ENCODE results near the gene ZNF778.
"Not testable (repeated sequence)": the region's sequence is repeated elsewhere in the genome, so short reads cannot be mapped to it uniquely, and the experiment has no call there.

Gene ZNF778

DNA sequence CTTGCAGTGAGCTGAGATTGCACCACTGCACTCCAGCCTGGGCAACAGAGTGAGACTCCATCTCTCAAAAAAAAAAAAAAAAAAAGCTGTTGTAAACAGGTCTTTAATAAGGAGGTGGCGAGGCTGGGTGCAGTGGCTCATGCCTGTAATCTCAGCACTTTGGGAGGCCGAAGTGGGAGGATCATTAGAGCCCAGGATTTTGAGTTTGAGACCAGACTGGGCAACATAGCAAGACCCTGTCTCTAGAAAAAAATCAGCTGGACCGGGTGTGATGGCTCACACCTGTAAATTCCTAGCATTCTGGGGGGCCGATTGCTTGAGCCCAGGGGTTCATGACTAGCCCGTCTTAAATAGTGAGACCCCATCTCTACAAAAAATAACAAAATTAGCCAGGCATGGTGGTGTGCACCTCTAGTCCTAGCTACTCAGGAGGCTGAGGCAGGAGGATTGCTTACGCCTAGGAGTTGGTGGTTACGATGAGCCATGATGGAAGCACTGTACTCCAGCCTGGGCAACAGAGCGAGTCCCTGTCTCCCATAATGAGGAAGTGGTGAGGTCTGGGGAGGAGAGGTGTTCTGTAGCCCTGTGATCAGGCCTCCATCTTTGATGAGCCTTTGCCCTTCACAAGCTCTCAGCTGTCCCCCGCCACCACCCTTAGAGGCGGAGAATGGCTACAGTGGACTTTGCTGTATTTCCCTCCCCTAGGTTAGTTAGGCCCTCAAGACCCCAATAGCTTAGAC, 36.2 kb downstream of the ZNF778 start:
- DNase-seq (ENCODE audit: low spot score), result no peak

GRCh38 chr16:89256651-89257254, 39.2 kb downstream of the ZNF778 start:
- DNase-seq (ENCODE audit: low spot score), result no peak

DNA sequence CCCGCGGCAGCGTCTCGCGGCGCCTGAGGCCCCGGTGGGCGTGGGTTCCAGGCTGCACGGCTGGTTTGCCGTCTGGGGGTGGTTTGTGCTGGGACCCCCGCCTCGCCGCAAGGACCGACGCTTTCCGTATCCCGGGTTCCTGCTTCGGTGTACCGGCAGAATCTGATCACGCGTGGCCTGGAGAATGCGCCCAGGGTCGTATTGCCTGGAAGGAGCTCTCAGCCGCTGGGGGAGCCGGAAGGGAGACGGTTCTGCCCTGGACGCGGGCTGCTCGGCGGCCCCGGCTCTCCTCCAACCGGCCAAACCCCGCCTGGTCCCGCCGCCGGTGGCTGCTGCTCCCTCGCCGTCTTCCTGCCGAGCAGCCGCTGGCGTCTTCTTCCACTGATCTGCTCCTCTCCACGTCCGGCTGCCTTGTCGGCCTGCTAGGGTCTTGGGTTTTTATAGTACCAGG, 39.8 kb downstream of the ZNF778 start:
- DNase-seq (ENCODE audit: low spot score), result no peak

DNA sequence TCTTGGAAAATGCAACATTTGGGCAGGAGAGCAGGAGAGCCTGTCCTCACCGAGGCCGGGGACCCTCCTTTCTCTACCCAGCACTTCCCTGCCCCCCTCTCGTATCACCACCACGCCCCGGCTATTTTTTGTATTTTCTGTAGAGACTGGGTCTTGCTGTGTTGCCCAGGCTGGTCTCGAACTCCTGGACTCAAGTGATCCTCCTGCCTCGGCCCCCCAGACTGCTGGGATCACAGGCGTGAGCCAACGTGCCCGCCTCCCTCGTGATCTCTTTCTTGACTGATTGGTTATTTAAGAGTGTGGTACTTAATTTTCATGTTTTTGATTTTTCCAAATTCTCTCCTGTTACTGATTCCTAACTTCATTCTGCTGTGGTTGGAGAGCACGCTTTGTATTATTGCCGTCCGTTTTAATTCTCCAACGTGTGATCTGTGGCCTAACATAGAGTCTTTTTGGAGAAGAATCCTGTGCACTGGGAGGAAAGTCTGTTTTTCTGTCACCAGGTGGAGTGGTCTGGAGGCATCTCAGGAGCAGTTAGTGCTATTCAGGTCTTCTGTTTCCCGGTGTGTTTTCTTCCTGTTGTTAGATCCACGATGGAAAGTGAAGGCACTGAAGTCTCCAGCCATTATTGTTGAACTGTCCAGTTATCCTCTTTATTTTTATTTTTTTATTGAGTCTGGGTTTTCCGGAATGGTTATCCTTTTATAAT, 40.4 kb downstream of the ZNF778 start:
- DNase-seq (ENCODE audit: low spot score), result no peak

GRCh38 chr16:89259901-89260300, 42.4 kb downstream of the ZNF778 start:
- DNase-seq (ENCODE audit: low spot score), result not testable (repeated sequence)

- DNase-seq (ENCODE audit: low spot score), result no peak
These were observed 44.4 kb downstream of the ZNF778 start for GRCh38 chr16:89261691-89262563.

DNA sequence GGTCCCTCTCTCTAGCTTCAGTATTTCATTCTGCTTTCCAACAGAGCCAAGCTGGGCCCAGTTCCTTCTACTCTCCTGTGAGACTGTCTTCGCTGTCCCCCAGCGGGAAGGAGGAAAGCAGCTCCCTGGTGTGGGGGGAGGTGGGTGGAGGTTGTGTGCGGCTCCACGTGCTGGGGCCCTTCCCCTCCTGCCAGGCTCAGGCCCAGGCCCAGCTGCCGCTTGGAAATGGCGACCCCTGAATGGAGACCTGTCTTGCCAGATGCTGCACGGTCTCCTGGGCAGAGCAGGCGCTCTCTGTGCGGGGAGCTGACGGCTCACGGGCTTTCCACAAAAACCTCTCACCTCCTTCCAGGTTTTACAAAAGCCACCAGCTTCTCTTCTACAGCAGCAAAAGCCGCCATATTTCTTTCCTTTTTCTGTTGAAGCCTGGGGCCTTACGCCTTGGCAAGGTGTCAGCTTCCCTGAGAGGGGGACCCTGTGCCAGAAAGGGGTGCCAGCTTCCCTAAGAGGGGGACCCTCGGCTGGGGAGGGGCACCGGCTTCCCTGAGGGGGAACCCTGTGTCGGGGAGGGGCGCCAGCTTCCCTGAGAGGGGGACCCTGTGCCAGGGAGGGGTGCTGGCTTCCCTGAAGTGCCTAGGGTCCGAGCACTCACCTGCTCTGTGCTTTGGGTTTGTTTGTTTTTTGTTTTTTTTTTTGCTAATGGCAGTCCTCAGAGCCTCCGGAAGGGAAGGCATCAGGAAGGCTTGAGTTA, 47.5 kb downstream of the ZNF778 start:
- DNase-seq (ENCODE audit: low spot score), result no peak

DNA sequence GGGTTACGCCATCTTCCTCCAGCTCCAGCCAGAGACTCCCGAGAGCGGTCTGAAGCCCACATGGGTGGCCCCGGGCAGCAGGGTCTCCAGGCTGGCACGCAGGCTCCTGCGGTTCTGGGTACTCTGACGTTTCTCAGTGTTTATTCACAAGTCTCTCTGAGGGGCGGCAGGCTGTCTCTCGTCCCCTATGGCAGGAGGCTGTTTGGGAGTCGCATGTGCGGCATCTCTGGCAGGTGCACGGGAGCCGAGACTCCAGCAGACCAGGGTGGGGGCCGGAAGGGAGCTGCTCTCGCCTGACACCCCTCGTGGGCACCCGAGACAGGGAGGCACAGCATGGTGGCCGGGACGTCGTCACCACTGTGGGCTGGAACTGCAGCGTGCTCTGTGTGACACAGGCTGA, 48.1 kb downstream of the ZNF778 start:
- DNase-seq (ENCODE audit: low spot score), result no peak

GRCh38 chr16:89266521-89267134, 49.1 kb downstream of the ZNF778 start:
- no peak for DNase-seq (ENCODE audit: low spot score)

DNA sequence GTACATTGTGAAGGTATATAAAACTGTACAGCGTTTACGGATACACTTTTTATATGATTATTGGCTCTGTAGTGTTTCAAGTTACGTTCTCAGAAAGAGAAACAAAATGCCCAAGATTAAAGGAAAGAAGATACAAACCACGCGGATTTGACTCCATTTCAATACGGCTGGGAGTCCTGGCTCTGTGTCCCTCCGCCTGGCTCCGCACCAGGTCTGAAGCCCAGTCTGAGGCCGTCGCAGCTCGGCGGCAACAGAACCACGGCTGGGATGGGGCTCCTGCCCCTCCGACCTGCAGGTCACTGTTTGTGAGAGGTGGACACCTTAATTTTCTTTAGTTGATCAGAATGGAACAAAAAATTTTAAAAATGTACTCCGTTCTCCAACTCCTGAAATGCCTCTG, 50.2 kb downstream of the ZNF778 start:
- not testable (repeated sequence) for DNase-seq (ENCODE audit: low spot score)

GRCh38 chr16:89268585-89268984, 51.1 kb downstream of the ZNF778 start:
- DNase-seq (ENCODE audit: low spot score), result no peak

- DNase-seq (ENCODE audit: low spot score), result no peak
These were observed 51.7 kb downstream of the ZNF778 start for GRCh38 chr16:89268987-89269735.

- DNase-seq (ENCODE audit: low spot score), result no peak
These were observed 52.5 kb downstream of the ZNF778 start for GRCh38 chr16:89269805-89270665.

- no peak for DNase-seq (ENCODE audit: low spot score)
These were observed 53.3 kb downstream of the ZNF778 start for GRCh38 chr16:89270666-89271345.

GRCh38 chr16:89272631-89273030, 55.1 kb downstream of the ZNF778 start:
- DNase-seq (ENCODE audit: low spot score), result no peak

DNA sequence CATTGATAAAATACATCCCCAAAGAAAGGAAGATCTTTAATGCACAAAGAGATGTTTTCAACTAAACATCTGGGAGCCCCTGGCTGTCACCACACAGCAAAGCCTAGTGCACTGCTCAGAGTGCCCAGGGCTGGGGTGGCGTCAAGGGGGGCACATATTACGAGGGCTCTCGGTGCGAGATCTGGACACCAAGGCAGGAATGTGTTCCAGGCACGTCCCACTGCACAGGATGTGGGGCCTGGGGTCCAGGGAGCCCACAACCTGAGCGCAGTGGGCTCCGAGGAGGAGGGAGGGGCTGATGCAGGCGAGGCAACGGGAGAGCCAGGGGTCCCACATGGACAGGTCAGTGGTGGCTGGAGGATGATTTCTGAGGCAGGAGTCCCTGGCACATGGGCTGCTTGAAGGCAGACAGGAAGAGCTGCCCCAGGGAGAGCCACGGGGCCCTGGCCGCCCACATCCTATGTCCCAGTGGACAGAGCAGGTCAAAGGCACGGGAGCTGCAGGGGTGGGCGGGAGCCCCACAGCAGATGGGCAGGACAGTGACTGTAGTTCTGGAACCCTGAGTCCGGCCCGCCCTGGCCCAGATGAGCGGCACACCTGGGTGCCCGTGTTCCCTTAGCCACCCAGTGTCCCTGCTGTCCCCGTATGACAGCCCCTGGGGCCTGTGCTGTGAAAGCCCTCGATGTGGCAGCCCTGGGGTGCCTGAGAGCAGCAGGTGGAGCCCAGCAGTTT, 56.4 kb downstream of the ZNF778 start:
- DNase-seq (ENCODE audit: low spot score), result no peak

DNA sequence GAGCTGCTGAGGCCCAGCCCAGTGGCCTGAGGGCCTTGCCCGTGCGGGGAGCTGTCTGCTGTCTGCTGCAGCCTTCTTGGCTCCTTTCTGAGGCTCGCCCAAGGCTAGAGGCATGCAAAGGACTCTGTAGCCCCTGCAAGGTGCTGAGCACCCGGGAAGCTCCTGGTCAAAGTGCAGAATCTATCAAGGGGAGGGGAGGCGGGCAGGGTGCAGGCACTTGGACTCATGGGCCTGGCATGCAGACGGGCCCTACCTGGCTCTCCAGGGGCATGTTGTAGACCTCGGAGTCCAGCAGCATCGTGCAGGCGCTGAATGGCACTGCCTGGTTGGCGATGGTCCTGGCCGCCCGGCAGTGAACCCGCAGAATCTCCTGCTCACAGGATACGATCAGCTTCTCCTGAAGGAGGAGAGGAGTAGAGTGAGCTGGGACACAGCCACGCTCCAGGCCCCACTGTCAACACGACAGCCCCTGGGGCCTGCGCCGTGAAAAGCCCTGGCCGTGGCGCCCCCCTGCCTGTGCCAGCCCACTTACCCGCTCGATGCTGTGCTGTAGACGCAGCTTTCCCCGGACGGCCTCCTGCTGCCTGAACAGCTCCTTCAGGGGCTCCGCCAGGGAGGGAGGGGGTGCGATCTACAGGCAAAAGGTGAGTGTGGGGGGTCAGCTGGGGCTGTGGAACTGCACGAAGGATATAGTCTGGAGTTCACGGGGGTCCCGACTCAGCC, 57.2 kb downstream of the ZNF778 start:
- DNase-seq (ENCODE audit: low spot score), result no peak

Data from SK-N-DZ (cell line).